Measurements from ENCODE around the gene LARP4B.

- TF ChIP-seq CTCF (IDR thresholded peaks at IDR 0.05) (no peak), POLR2A (IDR thresholded peaks at IDR 0.05) (no peak)
Measured at GRCh38 chr10:780536-781524, 150.7 kb downstream of the LARP4B start.
